Tibial artery (tissue), 4 donors: ENCODE measurements around the gene SGIP1.

ENCODE experiments used
- DNase-seq, 2 donors: peaks; one replicate each; pipeline ENCODE4 v3.0.0-alpha.2; 2019
- H3K27ac ChIP-seq, 2 donors: fragments of 200-600 bp; sonication (generic) in 1 of 2; 1 replicate in 1 of 2; 2 replicates in 1 of 2; pipeline ENCODE4 v1.5.1; 2018 to 2019; ENCODE audit warnings: mild to moderate bottlenecking in 1 of 2
- H3K27me3 ChIP-seq, 2 donors: fragments of 200-600 bp; sonication (generic) in 1 of 2; one replicate each; pipeline versions ENCODE4 v1.5.1 to v1.6.0; 2016 to 2019
- H3K36me3 ChIP-seq, 3 donors: fragments of 200-600 bp; sonication (generic) in 2 of 3; one replicate each; pipeline ENCODE4 v1.5.1; 2016 to 2019; ENCODE audit warnings: mild to moderate bottlenecking in 2 of 3
- H3K4me1 ChIP-seq, 4 donors: fragments of 200-600 bp; sonication (generic) in 2 of 4; 1 replicate in 3 of 4; 2 replicates in 1 of 4; pipeline ENCODE4 v1.5.1; 2016 to 2019
- H3K4me3 ChIP-seq, 2 donors: fragments of 200-600 bp; sonication (generic) in 1 of 2; 1 replicate in 1 of 2; 2 replicates in 1 of 2; pipeline ENCODE4 v1.5.1; 2018 to 2019; ENCODE audit warnings: mild to moderate bottlenecking in 2 of 2
- H3K9me3 ChIP-seq, 3 donors: fragments of 200-600 bp; sonication (generic) in 1 of 3; one replicate each; pipeline ENCODE4 v1.5.1; 2016 to 2019
- CTCF ChIP-seq, 2 experiments: fragments of 200-600 bp in 1 of 2; fragments of 450-650 bp in 1 of 2; IDR thresholded peaks; one replicate each; pipeline ENCODE4 v1.5.1; 2017 to 2019; ENCODE audit warnings: antibody characterized with exemption in 2 of 2, mild to moderate bottlenecking in 1 of 2, moderate library complexity in 1 of 2
- intact Hi-C: fragments of 100-400 bp; cut with DNase I; formaldehyde crosslinking; loops from one replicate; pipeline ENCODE4 v1.15.0; 2023; ENCODE audit warnings: low total_unique reads

The SGIP1 gene

GRCh38 chr1:66641891-66642473, 108.0 kb downstream of the SGIP1 start:
- H3K27ac ChIP-seq, result no peak overlapping the region
- DNase-seq, result no peak
- H3K4me1 ChIP-seq, result no peaks in the 10 kb centered on the region
- no peaks in the 10 kb centered on the region for H3K9me3 ChIP-seq
- intact Hi-C loops, result no loop called here
- H3K4me3 ChIP-seq, result no peak overlapping the region
- no peak for TF ChIP-seq CTCF (IDR thresholded peaks at IDR 0.05)
- H3K27me3 ChIP-seq, result no peaks in the 10 kb centered on the region
- H3K36me3 ChIP-seq, result peaks cover 10 to 31% (median 12%) of the 10 kb centered on the region in 3 donors

- no peak for TF ChIP-seq CTCF (IDR thresholded peaks at IDR 0.05)
- H3K36me3 ChIP-seq, result peaks cover 10 to 38% (median 12%) of the 10 kb centered on the region in 3 donors
- no peak overlapping the region for H3K4me3 ChIP-seq
- H3K9me3 ChIP-seq, result no peaks in the 10 kb centered on the region
- no peak overlapping the region for H3K27ac ChIP-seq
- H3K4me1 ChIP-seq, result no peaks in the 10 kb centered on the region
- intact Hi-C loops, result no loop called here
- DNase-seq, result no peak
- no peaks in the 10 kb centered on the region for H3K27me3 ChIP-seq
Measured at GRCh38 chr1:66642992-66643391, 109.0 kb downstream of the SGIP1 start.

GRCh38 chr1:66644331-66644730, 110.4 kb downstream of the SGIP1 start:
- peaks cover 10 to 44% (median 19%) of the 10 kb centered on the region in 3 donors for H3K36me3 ChIP-seq
- no peaks in the 10 kb centered on the region for H3K9me3 ChIP-seq
- H3K27me3 ChIP-seq, result no peaks in the 10 kb centered on the region
- no peak overlapping the region for H3K27ac ChIP-seq
- no peak for DNase-seq
- intact Hi-C loops, result no loop called here
- H3K4me1 ChIP-seq, result no peaks in the 10 kb centered on the region
- H3K4me3 ChIP-seq, result no peak overlapping the region
- no peak for TF ChIP-seq CTCF (IDR thresholded peaks at IDR 0.05)

- no peak for DNase-seq
- H3K27me3 ChIP-seq, result no peaks in the 10 kb centered on the region
- intact Hi-C loops, result no loop called here
- H3K4me3 ChIP-seq, result no peak overlapping the region
- no peak overlapping the region for H3K27ac ChIP-seq
- no peaks in the 10 kb centered on the region for H3K9me3 ChIP-seq
- H3K4me1 ChIP-seq, result no peaks in the 10 kb centered on the region
- peaks cover 26 to 36% (median 27%) of the 10 kb centered on the region in 3 donors for H3K36me3 ChIP-seq
- TF ChIP-seq CTCF (IDR thresholded peaks at IDR 0.05), result no peak
Measured at GRCh38 chr1:66648901-66649595, 115.1 kb downstream of the SGIP1 start.

- Histone ChIP-seq H3K4me1 (no peaks in the 10 kb centered on the region), H3K27ac (no peak overlapping the region), H3K27me3 (no peaks in the 10 kb centered on the region), H3K9me3 (no peaks in the 10 kb centered on the region), H3K36me3 (peaks cover 15 to 16% (median 15%) of the 10 kb centered on the region in 3 donors), H3K4me3 (no peak overlapping the region)
- DNase-seq, result no peak
- intact Hi-C loops, result no loop called here
- TF ChIP-seq CTCF (IDR thresholded peaks at IDR 0.05), result no peak
Measured at GRCh38 chr1:66652556-66652955, 118.6 kb downstream of the SGIP1 start.
